Measurements from ENCODE around the gene TMEM41A.

DNA sequence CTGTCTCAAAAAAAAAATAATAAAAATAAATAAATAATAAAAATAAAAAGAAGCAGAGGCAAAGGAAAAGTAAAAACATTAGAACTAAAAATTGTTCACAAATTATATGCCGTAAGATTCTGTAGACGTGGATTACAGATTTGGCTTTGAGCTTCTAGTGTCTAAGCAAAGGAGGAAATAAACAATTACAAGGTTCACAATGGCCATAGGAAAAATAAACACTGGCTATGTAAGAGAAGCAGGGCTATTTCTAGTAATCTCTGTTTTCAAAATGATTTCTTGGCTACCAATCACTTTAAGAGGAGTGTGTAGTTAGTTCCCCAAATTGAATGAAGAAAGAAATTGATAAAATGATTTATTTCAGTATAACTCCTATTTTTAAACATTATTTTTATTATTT is 54.5 kb downstream of the TMEM41A start:
- TF ChIP-seq ZNF274 (IDR thresholded peaks at IDR 0.05; ENCODE audit: low read depth, low read length) = no peak
- no peak for TF ChIP-seq YY1 (IDR thresholded peaks at IDR 0.05; ENCODE audit: insufficient read depth, insufficient read length)
